ENCODE results near the gene UGT1A5. TPM values are rescaled to one million over a fixed set of nuclear protein-coding genes. Genes with fewer than 3 reads are reported as not detected.

UGT1A5 gene
- total RNA-seq, 2 experiments from 2014 or later, result not detected

DNA sequence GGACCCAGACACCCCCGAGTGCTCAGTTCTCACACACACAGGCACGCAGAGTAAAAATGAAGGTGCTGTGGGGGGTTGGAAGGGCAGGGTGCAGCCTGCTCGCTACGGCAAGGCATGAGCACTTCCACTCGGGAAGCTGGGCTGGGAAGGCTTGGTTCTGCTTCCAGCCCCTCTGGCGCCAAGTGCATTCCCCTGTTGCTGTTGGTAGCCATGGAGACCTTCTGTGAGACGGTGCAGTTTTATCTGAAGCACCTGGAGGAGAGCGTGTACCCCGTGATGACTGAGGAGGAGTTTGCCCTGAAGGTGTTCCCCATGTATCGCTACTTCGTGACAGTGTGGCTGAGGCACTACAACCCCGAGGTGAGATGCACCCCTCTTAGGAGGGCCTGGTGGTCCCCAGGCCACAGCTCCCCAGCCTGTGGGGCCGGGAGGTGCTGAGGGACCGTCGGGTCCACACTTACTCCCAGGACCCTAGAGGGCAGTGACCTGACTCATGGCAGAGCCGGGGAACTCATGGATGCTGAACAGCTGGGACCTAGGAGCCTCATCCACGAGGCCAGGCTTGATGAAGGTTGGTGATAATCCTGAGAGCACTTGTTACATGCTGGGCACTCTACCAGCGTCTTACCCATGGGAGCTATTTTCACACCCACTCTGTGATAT lies 80.9 kb downstream of the UGT1A5 start:
- ChIA-PET CTCF (no interaction called here), POLR2A (no interaction called here)
- H3K27ac Mint-ChIP-seq, result no peak overlapping the region
- H3K27me3 Mint-ChIP-seq, result no peaks in the 10 kb centered on the region
- ATAC-seq (no peak), DNase-seq (no peak)
- intact Hi-C loops (cut with DNase I, micrococcal nuclease), result no loop called here
- H3K9me3 Mint-ChIP-seq (ENCODE audit: low read depth), result no peaks in the 10 kb centered on the region
- no peaks in the 10 kb centered on the region for H3K36me3 Mint-ChIP-seq (ENCODE audit: low read depth)
- H3K4me3 Mint-ChIP-seq, result no peak overlapping the region
- H3K4me1 Mint-ChIP-seq, result no peaks in the 10 kb centered on the region

DNA sequence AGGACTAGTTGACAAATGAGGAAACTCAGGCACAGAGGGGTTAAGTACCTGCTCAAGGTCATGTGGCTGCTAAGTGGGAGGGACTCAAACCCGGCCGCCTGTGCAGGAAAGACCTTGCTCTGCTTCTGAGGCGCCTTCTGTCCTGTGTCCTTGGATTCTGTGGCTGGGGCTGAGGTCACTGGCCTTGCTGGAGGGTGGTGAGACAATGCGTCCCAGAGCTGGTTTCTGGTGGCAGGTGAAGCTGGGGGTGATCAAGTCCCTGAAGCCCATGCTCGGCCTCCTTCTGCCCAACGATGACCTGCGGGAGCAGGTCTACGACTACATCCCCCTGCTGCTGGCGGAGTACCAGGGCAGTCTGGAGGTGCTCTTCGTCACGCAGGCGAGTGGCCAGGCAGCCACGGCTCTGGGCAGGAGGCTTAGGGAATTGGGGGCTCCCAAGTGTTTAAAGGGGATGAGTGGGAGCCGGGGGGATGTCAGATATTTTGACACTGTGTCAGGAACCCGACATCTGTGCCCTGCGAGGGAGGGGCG lies 81.5 kb downstream of the UGT1A5 start:
- POLR2A ChIA-PET, result no interaction called here
- H3K9me3 Mint-ChIP-seq (ENCODE audit: low read depth), result no peaks in the 10 kb centered on the region
- no peak overlapping the region for H3K27ac Mint-ChIP-seq
- H3K36me3 Mint-ChIP-seq (ENCODE audit: low read depth), result no peaks in the 10 kb centered on the region
- H3K4me1 Mint-ChIP-seq, result no peaks in the 10 kb centered on the region
- ATAC-seq, result no peak
- intact Hi-C loops (cut with DNase I, micrococcal nuclease), result no loop called here
- no peaks in the 10 kb centered on the region for H3K27me3 Mint-ChIP-seq
- no peak for DNase-seq
- CTCF ChIA-PET, result no interaction called here
- no peak overlapping the region for H3K4me3 Mint-ChIP-seq

DNA sequence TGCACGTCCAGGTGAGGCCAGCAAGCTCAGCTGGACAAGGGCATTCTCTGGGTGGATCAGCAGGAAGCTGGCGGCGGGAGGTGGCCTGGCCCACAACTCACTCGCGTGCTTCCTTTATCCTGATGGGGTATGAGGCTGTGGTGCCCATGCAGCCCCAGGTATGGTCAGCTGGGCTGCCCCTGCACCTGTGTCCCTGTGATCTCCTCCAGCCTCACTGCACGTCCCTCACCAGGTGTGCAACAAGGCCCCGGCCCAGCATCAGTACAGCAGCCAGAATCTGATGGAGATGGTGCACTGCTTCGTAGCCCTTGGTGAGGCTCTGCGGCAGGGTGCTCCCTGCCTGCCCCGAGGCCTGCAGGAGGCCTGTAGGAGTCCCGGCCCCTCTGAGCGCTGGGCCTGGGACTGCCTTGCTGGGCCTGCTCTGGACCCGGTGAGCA lies 83.0 kb downstream of the UGT1A5 start:
- intact Hi-C loops (cut with DNase I, micrococcal nuclease), result no loop called here
- H3K27ac Mint-ChIP-seq, result no peak overlapping the region
- H3K4me3 Mint-ChIP-seq, result no peak overlapping the region
- no peaks in the 10 kb centered on the region for H3K36me3 Mint-ChIP-seq (ENCODE audit: low read depth)
- ChIA-PET CTCF (no interaction called here), POLR2A (no interaction called here)
- no peak for DNase-seq
- no peak for ATAC-seq
- no peaks in the 10 kb centered on the region for H3K4me1 Mint-ChIP-seq
- peaks cover 4% of the 10 kb centered on the region for H3K27me3 Mint-ChIP-seq
- no peaks in the 10 kb centered on the region for H3K9me3 Mint-ChIP-seq (ENCODE audit: low read depth)

DNA sequence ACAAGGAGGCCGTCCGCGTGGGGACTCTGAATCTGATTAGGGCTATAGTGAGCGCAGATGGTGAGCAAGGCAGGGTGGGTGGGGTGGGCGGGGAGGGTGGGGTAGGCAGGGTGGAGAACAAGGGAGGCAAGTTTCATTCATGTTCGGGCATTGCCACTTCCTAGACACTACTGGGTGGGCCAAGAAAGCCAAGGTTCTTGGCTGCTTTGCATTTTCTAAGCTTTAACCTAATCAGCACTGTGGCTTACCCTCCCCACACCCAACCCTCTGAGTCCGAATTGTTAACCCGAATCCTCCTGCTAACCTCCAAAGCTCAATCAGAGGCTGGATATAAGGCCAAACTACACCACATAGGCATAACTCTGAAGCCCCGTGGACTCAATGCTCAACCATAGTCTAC lies 83.5 kb downstream of the UGT1A5 start:
- ATAC-seq, result no peak
- Mint-ChIP-seq H3K9me3 (ENCODE audit: low read depth) (no peaks in the 10 kb centered on the region), H3K4me1 (peaks cover 2% of the 10 kb centered on the region), H3K27me3 (peaks cover 4% of the 10 kb centered on the region), H3K4me3 (no peak overlapping the region), H3K27ac (no peak overlapping the region), H3K36me3 (ENCODE audit: low read depth) (no peaks in the 10 kb centered on the region)
- CTCF ChIA-PET, result no interaction called here
- POLR2A ChIA-PET, result no interaction called here
- DNase-seq, result no peak
- intact Hi-C loops (cut with DNase I, micrococcal nuclease), result no loop called here

DNA sequence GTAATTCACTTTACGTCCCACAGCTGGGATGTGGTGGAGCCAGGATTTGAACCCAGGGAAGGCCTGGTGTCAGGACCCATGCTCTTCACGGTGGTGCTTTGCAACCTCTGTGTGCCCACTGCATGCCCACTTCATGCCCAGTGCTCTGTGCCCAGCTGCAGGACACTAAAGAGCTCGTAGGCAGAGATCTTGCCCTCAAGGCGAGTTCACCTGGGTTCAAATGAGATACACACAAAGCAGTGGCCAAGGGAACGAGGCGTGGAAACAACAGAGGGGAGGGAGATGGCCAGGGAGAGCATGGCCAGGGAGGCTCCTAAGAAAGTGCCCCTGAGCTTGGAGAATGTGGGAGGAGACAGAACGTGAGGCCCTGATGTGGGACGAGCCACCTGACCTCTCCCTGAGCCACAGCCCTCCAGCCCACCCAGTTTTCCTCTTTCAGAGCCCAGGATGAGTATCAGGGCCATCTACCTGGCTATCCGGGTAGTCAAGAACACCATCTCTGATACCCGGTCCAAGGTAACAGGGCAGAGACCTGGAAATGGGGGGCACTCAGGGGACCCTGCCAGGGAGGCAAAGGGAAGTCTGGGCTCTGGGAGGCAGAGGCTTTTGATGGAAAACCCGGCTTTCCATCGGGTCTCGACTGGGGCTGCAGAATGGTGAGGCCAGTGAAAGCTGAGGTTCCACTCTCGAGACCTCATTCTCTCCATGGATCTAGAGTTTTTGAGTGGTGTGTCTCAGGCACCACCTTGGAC lies 85.8 kb downstream of the UGT1A5 start:
- peaks cover 4% of the 10 kb centered on the region for H3K27me3 Mint-ChIP-seq
- H3K9me3 Mint-ChIP-seq (ENCODE audit: low read depth), result no peaks in the 10 kb centered on the region
- ChIA-PET POLR2A (no interaction called here), CTCF (no interaction called here)
- intact Hi-C loops (cut with DNase I, micrococcal nuclease), result no loop called here
- DNase-seq (no peak), ATAC-seq (no peak)
- H3K27ac Mint-ChIP-seq, result no peak overlapping the region
- no peaks in the 10 kb centered on the region for H3K36me3 Mint-ChIP-seq (ENCODE audit: low read depth)
- no peak overlapping the region for H3K4me3 Mint-ChIP-seq
- H3K4me1 Mint-ChIP-seq, result peaks cover 2% of the 10 kb centered on the region

DNA sequence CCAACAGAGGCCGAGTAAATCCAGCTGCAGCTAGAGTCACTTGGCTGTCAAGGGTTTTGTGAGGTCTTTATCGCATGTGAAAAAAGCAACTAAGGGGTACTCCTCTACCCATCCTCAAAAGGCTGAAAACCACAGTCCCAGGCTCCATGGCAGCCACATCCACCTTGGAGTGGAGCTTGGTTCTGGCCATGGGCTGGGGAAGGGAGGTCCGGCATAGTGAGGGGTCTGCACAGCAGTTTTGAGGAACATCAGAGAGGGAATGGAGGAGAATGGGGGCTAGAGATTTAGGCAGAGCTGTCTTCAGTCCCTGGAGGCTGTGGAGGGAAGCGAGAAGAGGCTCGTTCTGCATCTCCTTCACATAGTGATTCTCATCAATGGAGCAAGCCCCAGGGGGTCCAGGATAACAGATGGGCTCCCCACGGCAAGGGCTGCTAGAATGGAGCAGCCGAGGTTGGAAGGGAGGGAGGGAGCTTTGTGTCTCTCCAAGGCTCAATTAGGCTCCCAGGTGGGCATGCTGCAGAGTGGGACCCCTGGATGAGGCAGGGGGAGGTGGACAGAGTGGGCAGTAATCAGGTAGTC lies 86.5 kb downstream of the UGT1A5 start:
- no peak overlapping the region for H3K4me3 Mint-ChIP-seq
- intact Hi-C loops (cut with DNase I, micrococcal nuclease), result no loop called here
- ChIA-PET POLR2A (no interaction called here), CTCF (interaction anchor here (0.8 kb wide), 1 partner anchor 88 kb away, joined by 3 read pairs; no protein-coding TSS in a partner anchor)
- H3K4me1 Mint-ChIP-seq, result peaks cover 2% of the 10 kb centered on the region
- H3K27me3 Mint-ChIP-seq, result peaks cover 5% of the 10 kb centered on the region
- DNase-seq, result no peak
- H3K36me3 Mint-ChIP-seq (ENCODE audit: low read depth), result no peaks in the 10 kb centered on the region
- ATAC-seq, result no peak
- H3K9me3 Mint-ChIP-seq (ENCODE audit: low read depth), result no peaks in the 10 kb centered on the region
- no peak overlapping the region for H3K27ac Mint-ChIP-seq

DNA sequence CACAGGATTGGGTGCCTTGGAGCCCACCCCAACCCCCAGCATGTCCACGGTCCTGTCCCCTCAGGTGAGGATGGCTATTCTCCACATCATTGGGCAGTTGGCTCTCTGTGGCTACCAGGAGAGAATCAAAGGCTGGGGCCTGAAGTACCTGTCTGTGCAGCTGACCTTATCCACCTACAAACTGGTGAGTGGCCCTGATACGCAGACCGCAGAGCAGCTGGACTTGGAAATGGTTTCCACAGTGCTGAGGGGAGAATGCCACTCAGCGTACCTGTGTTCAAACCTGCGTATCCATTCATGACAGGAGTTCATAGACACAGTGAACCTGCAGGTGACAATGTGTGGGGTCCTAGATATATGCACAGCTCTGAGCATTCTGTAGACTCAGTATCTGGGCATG lies 87.0 kb downstream of the UGT1A5 start:
- no peak for DNase-seq

DNA sequence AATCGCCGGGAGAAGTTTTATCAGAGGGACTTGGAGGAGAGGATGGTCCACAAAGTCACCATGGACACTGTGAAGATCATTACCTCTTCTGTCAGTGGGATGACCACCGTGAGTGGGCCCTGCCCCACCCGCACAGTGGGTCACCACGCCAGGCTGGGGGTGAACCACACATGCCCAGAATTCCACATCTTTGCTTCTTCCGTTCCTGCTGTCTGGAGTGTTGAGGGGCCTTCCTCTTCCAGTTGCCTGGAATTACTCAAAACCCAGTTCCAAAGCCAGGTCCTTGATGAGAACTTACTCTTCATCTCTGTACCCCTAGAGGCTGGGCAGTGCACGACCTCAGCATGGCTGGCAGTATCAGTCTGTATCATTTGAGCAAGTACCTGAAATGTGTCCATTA lies 87.5 kb downstream of the UGT1A5 start:
- no peak for DNase-seq
- H3K4me3 Mint-ChIP-seq, result no peak overlapping the region
- H3K9me3 Mint-ChIP-seq (ENCODE audit: low read depth), result no peaks in the 10 kb centered on the region
- H3K27ac Mint-ChIP-seq, result no peak overlapping the region
- ChIA-PET CTCF (interaction anchor here (0.8 kb wide), 1 partner anchor 89 kb away, joined by 3 read pairs; no protein-coding TSS in a partner anchor), POLR2A (no interaction called here)
- intact Hi-C loops (cut with DNase I, micrococcal nuclease), result no loop called here
- no peak for ATAC-seq
- peaks cover 2% of the 10 kb centered on the region for H3K4me1 Mint-ChIP-seq
- peaks cover 9% of the 10 kb centered on the region for H3K27me3 Mint-ChIP-seq
- no peaks in the 10 kb centered on the region for H3K36me3 Mint-ChIP-seq (ENCODE audit: low read depth)

More for the DNA sequence above, 87.0 kb downstream of the UGT1A5 start:
- no peak for ATAC-seq
- Mint-ChIP-seq H3K27ac (no peak overlapping the region), H3K9me3 (ENCODE audit: low read depth) (no peaks in the 10 kb centered on the region), H3K36me3 (ENCODE audit: low read depth) (no peaks in the 10 kb centered on the region), H3K4me1 (peaks cover 2% of the 10 kb centered on the region), H3K4me3 (no peak overlapping the region), H3K27me3 (peaks cover 9% of the 10 kb centered on the region)
- ChIA-PET POLR2A (no interaction called here), CTCF (interaction anchor here (0.8 kb wide), 1 partner anchor 88 kb away, joined by 3 read pairs; no protein-coding TSS in a partner anchor)
- intact Hi-C loops (cut with DNase I, micrococcal nuclease), result no loop called here

DNA sequence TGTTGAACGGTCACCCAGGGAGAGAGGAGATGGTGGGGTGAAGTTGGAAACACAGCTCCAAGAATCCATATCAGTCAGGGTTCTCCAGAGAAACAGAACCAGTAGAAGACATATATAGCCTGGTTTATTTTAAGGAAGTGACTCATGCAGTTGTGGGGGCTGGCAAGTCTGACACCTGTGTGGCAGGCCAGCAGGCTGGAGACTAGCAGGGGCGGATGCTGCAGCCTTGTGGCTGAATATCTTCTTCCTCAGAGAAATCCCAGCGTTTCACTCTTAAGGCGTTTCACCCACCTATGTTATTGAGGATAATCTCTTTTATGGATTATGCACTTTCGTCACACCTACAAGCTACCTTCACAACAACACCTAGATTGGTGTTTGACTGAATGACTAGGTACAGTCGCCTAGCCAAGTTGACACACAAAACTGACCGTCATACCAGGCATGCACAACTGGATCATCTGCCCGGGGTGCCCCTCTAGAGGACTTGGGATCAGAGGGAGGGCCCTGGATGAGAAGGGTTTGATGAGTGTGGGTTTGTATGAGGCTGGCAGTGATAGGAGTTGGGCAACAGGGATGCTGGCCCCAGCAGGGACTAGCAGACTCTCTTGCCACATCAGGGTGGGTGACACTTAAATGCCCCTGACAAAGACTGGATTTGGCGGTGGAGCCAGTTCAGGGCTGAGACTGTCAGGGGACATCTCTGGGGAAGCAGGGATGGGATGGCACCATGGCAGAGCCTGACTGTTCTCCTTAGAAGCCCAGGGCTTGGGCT lies 88.8 kb downstream of the UGT1A5 start:
- intact Hi-C loops (cut with DNase I, micrococcal nuclease), result no loop called here
- no peaks in the 10 kb centered on the region for H3K36me3 Mint-ChIP-seq (ENCODE audit: low read depth)
- POLR2A ChIA-PET, result no interaction called here
- no peak overlapping the region for H3K4me3 Mint-ChIP-seq
- no peak overlapping the region for H3K27ac Mint-ChIP-seq
- peak; percentile 43 for DNase-seq
- peaks cover 2% of the 10 kb centered on the region for H3K4me1 Mint-ChIP-seq
- peak; percentile 63 for ATAC-seq
- CTCF ChIA-PET, result no interaction called here
- peaks cover 9% of the 10 kb centered on the region for H3K27me3 Mint-ChIP-seq
- no peaks in the 10 kb centered on the region for H3K9me3 Mint-ChIP-seq (ENCODE audit: low read depth)

DNA sequence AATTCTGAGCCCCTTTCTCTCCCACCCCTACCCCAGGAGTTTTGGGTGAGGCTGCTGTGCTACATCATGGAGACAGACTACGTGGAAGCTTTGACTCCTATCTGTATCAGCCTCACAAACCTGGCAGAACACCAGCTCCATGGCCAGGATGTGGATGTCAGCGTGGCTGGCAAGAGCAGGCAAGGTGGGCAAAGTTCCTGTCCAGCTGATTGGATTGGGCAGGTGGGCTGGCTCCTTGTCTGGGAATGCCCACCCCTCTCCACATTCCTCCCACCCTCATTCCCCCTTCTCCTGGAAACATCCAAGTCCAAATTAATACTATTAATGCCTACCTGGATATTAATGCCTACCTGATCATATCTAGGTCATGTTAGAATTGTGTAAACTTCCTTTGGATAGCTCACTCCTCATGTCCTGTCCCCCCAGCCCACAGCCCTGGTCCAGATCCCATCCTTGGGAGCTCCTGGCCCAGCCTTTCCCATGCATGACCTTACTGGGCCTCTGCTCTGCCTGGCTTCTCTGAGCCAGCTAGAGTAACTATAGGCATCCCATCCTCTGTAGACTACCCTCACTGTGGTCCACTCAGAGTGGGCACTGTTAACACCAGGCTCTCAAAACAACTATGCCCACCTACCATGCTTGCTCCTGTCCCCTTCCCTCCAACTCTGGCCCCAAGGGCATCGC lies 89.6 kb downstream of the UGT1A5 start:
- ChIA-PET CTCF (no interaction called here), POLR2A (no interaction called here)
- H3K27me3 Mint-ChIP-seq, result peaks cover 9% of the 10 kb centered on the region
- H3K4me3 Mint-ChIP-seq, result no peak overlapping the region
- H3K9me3 Mint-ChIP-seq (ENCODE audit: low read depth), result no peaks in the 10 kb centered on the region
- ATAC-seq (no peak), DNase-seq (no peak)
- intact Hi-C loops (cut with DNase I, micrococcal nuclease), result no loop called here
- no peak overlapping the region for H3K27ac Mint-ChIP-seq
- H3K36me3 Mint-ChIP-seq (ENCODE audit: low read depth), result no peaks in the 10 kb centered on the region
- H3K4me1 Mint-ChIP-seq, result peaks cover 2% of the 10 kb centered on the region

DNA sequence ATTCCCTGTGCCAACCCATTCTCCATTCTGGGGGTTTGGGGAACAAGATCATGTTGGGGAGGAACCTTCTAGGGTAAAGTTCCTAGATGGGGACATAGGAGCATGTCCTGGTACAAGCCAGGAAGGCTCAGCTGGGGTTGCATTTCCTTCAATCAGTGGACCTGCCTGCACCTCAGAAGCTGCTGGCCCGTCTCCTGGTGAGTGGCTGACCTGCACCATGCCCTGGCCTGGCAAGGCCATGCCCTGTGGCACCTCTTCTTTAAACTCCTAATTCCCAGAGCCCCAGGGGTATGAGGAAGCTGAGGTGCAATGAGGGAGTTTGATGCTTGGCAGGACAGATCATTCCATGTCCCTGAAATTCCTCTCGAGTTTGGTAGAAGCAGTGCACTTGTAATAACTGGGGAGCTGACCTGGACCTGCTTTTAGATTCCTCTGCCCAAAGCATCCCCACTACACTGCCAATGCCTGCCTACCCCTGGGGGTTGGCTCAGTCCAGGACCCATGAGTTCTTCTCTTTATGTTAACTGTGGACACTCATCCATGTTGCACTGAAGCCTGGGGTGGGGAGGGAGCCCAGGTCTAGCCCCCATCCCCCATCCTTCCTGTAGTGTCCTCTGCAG lies 90.7 kb downstream of the UGT1A5 start:
- Mint-ChIP-seq H3K27me3 (peaks cover 9% of the 10 kb centered on the region), H3K27ac (no peak overlapping the region), H3K36me3 (ENCODE audit: low read depth) (no peaks in the 10 kb centered on the region), H3K4me1 (peaks cover 2% of the 10 kb centered on the region), H3K9me3 (ENCODE audit: low read depth) (no peaks in the 10 kb centered on the region), H3K4me3 (no peak overlapping the region)
- CTCF ChIA-PET, result no interaction called here
- no peak for ATAC-seq
- DNase-seq, result no peak
- intact Hi-C loops (cut with DNase I, micrococcal nuclease), result no loop called here
- POLR2A ChIA-PET, result no interaction called here
